Coronary artery (tissue), 2 donors: ENCODE measurements around the gene CTAGE8.
"Not testable (repeated sequence)": the region's sequence is repeated elsewhere in the genome, so short reads cannot be mapped to it uniquely, and the experiment has no call there.

ENCODE experiments used
- DNase-seq: peaks from one replicate; pipeline ENCODE4 v3.0.0-alpha.2; 2017; ENCODE audit warnings: low spot score
- H3K27ac ChIP-seq, 2 donors: fragments of 200-600 bp; sonication (generic); one replicate each; pipeline ENCODE4 v1.5.1; 2016 to 2019
- H3K4me3 ChIP-seq: fragments of 200-600 bp; sonication (generic); 2 replicates; pipeline ENCODE4 v1.5.1; 2016; ENCODE audit warnings: mild to moderate bottlenecking, moderate library complexity
- TF ChIP-seq, protein P1 (sequence below): fragments of 200-600 bp; sonication (generic); IDR thresholded peaks from one replicate; pipeline ENCODE4 v1.5.1; 2019; ENCODE audit warnings: antibody characterized with exemption

The CTAGE8 gene

DNA sequence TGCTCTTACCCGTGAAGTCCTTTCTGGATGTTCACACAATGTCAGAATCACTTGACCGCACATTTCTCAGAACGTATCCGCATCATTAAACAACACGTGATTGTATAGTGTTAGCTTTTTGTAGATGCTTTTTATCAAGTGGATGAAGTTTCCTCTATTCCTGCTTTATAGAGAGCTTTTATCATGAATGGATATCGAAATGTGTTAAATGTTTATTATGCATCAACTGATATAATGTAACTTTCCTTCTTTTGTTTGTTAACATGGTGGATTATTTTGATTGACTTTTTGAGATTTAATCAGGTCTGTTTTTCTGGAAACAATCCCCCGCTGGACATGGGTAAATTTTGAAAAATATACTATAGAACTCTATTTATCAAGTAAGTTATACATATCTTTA, 4.4 kb downstream of the CTAGE8 start, which contains the start of gene OR2A7:
Gene OR2A7 (minus strand): TSS at position 101 of the 400 bp plus-strand sequence. CDS start 5,164 bp downstream, outside the sequence.
- not testable (repeated sequence) for H3K27ac ChIP-seq, H3K4me3 ChIP-seq, DNase-seq

DNA sequence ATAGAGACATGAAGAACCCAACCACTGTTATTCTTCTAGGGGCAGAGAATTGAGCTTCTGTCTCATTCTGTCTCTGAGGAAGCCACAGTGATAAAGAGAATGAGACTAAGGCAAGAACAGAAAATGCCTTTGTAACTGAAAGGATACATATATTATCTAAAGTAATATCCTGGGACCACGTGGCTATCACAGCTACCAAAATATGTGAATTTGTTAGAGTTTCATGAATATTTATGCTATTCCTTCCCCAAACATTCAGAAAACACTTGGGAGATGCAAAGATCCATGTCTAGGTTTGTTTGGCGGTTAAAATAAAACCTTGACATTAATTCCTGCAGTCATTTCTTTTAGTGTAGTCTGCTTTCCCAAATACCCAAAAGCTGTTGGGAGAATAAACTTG, 7.0 kb downstream of the CTAGE8 start:
- not testable (repeated sequence) for H3K4me3 ChIP-seq, DNase-seq

DNA sequence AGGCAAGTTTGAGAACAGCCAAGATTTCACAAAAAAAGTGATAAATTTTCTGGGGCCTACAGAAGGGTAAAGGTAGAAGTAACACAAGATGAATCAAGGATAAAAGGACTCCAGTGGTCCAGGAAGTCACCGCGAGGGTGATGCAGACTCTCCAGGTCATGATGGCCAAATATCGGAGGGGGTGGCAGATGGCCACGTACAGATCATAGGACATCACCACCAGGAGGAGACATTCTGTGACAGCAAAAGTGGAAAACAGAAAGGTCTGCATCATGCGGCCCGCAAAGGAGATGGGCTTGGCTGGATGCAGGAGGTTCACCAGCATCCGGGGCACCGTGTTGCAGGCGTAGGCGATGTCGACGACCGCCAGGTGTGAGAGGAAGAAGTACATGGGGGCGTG, 10.0 kb downstream of the CTAGE8 start:
- DNase-seq, H3K4me3 ChIP-seq, H3K27ac ChIP-seq: not testable (repeated sequence)

More for the DNA sequence above, 7.0 kb downstream of the CTAGE8 start:
- not testable (repeated sequence) for H3K27ac ChIP-seq

DNA sequence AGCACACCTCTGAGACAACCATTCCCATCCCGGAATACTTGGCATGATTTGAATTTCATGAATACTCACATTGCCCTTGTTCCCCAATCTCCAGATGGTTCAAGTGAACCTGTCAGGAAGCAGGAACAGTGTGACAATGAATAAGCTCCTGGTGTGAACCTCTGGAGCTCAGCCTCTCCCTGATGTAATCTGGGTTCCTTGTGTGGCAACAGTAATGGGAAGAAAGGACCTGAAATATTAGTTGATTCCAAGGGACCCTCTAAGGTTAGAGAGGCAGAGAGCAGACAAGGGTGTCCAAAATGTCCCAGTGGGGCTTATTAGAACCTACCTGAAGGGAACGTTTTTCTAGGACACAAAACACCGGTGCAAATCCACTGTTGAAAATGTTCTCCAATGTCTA, 13.0 kb downstream of the CTAGE8 start:
- TF ChIP-seq, protein P1, sequence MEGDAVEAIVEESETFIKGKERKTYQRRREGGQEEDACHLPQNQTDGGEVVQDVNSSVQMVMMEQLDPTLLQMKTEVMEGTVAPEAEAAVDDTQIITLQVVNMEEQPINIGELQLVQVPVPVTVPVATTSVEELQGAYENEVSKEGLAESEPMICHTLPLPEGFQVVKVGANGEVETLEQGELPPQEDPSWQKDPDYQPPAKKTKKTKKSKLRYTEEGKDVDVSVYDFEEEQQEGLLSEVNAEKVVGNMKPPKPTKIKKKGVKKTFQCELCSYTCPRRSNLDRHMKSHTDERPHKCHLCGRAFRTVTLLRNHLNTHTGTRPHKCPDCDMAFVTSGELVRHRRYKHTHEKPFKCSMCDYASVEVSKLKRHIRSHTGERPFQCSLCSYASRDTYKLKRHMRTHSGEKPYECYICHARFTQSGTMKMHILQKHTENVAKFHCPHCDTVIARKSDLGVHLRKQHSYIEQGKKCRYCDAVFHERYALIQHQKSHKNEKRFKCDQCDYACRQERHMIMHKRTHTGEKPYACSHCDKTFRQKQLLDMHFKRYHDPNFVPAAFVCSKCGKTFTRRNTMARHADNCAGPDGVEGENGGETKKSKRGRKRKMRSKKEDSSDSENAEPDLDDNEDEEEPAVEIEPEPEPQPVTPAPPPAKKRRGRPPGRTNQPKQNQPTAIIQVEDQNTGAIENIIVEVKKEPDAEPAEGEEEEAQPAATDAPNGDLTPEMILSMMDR, result no peak
- Histone ChIP-seq H3K4me3 (no peak overlapping the region), H3K27ac (no peak overlapping the region)
- peak; percentile 53 for DNase-seq

DNA sequence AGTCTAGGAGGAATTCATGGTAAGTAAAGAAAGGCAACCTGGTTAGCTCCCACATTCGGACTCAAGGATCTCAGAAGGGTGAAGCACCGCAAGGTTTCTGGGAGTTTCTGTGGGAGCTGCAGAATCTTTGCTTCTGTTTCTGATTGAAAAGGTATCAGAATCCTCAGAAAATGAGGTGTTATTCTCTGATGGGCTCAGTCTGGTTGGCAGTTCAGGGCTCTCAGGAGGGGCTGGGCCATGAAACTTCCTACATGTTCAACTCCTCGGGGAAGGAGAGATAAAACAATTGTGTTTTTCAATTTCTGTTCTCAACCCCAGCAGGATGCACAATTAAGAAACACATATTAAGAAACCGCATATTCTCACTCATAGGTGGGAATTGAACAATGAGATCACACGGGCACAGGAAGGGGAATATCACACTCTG, 13.6 kb downstream of the CTAGE8 start:
- DNase-seq, result no peak
- H3K27ac ChIP-seq, result no peak overlapping the region
- no peak overlapping the region for H3K4me3 ChIP-seq
- TF ChIP-seq, protein P1, result no peak

DNA sequence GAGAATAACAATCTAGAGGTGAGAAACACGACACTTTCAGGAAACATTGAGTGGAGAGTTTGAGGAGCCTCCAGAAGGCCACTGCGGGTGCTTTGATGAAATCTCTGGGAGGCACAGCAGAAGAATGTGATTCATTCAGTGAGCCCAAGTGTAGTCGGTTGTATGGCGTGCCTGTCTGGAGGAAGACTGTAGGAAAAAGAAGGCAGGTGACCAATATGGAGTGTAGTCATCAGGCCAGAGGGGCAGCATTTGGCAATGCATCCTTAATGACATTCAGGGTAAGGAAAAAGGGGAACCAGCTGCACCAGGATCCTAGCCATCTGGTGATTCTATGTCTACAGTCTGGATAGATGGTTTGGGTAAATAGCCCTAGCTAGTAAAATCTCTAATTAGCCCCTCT, 16.8 kb downstream of the CTAGE8 start:
- not testable (repeated sequence) for H3K27ac ChIP-seq, H3K4me3 ChIP-seq, DNase-seq

DNA sequence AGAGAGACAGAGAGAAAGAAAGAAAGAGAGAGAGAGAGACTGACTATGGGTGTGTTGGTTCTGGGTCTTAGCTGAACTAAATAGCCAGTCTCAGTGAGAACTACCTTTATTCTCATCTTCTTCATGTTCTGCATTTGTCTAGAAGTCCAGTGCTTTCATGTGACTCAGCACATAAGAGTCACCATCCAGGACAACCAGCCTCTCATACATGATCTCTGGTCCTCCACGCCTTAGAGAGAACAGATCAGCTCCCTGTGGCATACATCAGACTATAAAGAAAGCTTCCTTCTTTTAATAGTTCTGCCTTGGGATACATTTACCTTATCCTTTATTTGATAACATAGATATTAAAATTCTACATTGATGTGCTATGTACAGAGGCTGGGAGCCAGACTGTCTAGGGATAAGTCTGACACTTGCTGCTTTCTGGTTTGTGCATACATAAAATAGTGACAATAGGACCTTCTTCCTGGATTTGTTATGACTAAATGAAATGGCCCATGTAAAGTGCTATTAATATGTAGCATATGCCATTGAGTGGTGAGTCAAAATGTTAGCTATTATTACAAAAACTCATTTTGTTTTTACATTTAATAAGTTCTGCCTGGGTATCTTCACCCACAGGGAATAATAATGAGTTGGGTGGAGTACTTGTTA, 21.3 kb downstream of the CTAGE8 start:
- not testable (repeated sequence) for H3K4me3 ChIP-seq, DNase-seq, H3K27ac ChIP-seq

DNA sequence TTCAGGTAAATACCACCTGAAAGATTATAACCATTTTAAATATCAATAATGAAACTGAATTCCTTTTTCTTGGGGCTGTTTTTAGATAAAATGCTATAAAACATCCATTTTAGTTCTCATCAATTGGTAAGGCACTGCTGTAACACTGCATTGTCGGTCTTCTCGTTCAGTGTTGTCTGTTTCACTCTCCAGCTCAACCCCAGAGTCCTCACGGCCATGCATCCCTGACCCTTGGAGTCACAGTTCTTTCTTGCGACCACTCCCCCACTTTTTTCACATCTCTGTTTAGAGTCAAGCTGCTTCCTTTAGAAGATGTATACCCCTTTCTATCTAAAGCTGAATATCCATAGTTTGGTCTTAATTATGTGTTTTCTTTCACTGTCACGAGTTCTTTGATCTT, 22.1 kb downstream of the CTAGE8 start:
- H3K4me3 ChIP-seq, DNase-seq, H3K27ac ChIP-seq: not testable (repeated sequence)

DNA sequence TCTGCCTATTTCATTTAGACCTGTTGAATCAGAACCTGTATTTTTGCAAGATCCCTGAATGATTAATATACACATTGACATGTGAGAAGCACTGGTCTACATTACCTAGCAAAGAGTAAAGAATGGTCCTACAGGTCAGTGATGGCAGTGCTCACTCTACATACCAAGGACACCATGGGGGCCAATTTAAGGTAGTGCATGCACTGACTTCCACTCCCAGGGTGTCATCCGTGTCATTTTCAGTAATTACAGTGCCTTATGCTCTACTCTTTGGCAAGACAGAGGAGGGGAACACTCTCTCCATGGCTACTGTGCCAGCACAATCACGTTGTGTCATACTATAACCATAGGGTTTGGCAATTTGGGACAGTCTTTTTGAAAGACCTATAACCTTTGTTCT, 23.7 kb downstream of the CTAGE8 start:
- H3K27ac ChIP-seq, H3K4me3 ChIP-seq, DNase-seq: not testable (repeated sequence)

DNA sequence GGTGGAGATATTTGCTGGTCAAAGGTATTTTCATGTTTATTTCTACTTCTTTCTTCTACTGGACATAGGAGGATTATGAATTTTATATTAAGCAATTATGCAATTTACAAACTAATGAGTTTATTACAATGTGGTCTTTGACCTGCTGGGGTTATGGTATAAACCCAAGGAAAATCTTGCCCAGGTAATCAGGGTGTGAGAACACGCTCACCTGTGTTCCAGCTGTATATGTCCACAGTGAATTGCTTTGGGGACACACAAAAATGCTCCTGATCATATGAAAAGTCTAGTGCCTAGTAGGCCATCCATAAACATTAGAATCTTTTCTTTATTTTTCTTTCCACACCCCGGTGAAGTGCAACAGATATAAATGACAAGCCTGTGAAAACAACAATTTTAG, 29.7 kb downstream of the CTAGE8 start, which contains the start of gene OR2A42:
Gene OR2A42 (minus strand): TSS at position 241 of the 400 bp plus-strand sequence. CDS start 6,762 bp downstream, outside the sequence.
- DNase-seq, H3K4me3 ChIP-seq, H3K27ac ChIP-seq: not testable (repeated sequence)

DNA sequence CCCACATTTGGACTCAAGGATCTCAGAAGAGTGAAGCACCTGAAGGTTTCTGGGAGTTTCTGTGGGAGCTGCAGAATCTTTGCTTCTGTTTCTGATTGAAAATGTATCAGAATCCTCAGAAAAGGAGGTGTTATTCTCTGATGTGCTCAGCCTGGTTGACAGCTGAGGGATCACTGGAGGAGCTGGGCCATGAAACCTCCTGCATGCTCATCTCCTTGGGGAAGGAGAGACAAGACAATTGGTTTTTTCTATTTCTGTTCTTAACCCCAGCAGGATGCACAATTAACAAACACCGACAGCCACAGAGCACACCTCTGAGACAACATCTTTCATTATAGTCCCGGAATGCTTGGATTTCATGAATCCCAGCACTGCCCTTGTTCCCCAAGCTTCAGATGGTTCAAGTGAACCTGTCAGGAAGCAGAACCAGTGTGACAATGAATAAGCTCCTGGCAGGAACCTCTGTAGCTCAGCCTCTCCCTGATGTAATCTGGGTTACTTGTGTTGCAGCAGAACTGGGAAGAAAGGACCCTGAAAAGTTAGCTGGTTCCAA, 30.5 kb downstream of the CTAGE8 start:
- H3K27ac ChIP-seq, DNase-seq: not testable (repeated sequence)

DNA sequence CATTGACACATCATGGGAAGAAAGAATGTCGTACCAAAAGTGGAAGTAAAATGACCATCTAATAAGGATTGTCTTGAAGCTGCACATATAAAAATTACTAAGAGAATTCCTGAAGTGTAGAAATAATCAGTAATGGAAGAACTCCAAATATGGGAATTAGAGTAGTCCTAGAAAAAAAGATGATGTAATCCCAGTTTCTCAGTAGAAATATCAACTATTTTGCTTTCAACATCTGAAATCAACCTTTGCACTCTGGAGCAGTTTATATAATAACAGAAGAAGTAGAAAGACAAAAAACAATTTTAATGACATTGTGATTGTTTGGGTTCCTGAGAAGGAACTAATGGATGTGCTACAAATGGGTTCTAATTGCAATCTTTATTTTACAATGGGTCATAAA, 36.0 kb downstream of the CTAGE8 start:
- H3K27ac ChIP-seq, DNase-seq, H3K4me3 ChIP-seq: not testable (repeated sequence)

More for the DNA sequence above, 30.5 kb downstream of the CTAGE8 start:
- not testable (repeated sequence) for H3K4me3 ChIP-seq

DNA sequence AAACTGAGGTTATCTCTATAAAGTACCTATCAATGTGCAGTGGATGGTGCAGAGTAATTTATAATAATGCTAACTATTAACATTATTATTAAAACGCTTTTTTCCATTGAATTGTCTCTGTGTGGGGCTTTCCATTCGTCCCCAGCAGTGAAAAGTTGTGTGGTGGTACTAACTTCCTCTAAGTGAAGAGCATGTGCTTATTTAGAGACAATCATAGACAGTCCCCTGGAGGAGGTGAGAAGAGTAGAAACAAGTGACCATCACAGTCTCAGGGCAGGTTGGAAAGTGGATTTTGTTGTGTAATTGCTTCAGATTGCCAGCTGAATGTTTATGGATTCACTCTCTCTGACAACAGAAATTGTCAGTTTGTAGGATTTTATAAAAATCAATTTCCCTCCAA, 38.1 kb downstream of the CTAGE8 start:
- DNase-seq, result not testable (repeated sequence)

DNA sequence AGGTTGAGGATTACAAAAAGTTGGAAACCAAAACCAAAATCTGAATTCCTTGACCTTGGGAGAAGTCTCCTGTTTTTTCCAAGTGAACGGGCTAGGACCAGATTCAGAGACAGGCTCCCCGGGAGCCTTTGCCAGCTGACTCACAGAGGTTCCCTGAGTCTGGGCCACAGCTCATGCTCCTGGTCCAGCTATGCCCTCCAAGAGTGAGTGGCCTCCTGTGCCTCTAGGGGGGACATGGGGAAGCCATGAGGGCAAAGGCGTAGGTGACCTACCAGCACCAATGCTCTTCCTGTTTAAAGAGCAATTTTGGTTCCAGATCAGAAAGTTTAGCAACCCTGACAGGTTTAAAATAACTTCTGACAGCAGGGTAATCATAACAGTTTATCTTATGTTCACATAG, 40.3 kb downstream of the CTAGE8 start:
- DNase-seq, H3K4me3 ChIP-seq, H3K27ac ChIP-seq: not testable (repeated sequence)

More for the DNA sequence above, 38.1 kb downstream of the CTAGE8 start:
- not testable (repeated sequence) for H3K4me3 ChIP-seq, H3K27ac ChIP-seq

DNA sequence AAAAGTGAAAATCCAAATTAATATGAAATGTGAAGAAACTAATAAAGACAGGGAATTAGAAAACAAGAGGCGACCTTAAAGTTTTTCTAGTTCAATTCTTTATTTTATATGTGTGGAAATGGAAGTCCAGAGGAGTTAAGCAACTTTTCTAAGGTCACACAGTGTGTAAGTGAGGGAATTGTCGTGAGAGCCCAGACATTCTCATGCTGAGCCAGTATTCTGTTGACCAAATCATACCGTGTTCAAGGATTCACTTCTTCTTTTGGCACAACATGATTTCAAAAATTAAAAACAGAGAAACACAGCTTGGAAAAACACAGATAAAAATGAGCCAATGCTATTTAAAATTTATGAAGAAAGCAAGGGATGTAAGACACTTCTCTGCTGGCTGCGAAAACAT, 42.2 kb downstream of the CTAGE8 start:
- not testable (repeated sequence) for DNase-seq, H3K4me3 ChIP-seq

DNA sequence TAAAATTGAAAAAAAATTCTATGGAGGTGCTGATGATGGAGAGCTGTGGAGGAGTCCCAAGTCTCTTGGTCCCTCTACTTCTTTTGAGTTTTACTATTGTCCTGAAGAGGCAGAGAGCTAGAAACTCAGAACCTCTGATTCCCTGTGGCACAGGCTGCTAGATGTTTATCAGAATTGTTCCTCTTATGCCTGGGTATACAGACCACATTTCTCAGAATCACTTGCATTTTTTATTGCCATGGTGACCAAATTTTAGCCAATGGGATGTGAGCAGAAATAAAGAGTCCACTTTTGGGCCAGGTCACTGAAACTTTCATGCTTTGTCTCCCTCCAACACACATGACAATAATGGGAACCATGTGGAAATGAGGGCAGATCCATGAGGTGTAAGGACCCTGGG, 45.4 kb downstream of the CTAGE8 start:
- not testable (repeated sequence) for H3K27ac ChIP-seq, DNase-seq, H3K4me3 ChIP-seq

More for the DNA sequence above, 42.2 kb downstream of the CTAGE8 start:
- H3K27ac ChIP-seq, result not testable (repeated sequence)

DNA sequence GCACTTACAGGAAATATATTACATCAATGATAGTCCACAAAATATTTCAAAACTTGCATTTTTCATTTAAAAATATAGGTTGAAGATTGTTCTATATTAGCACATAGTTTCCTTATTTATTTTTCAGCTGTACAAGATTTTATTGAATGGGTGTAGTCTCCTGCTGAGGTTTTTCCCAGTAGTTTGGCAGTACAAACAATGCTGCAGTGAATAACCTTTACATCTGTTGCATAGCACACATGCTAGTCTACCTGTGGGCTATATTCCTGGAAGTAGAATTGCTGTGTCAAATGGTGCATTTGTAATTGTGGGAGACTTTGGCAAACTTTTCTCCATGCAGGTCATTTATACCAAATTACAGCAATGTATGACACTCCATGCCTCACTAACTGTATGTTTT, 48.6 kb downstream of the CTAGE8 start:
- H3K4me3 ChIP-seq, H3K27ac ChIP-seq, DNase-seq: not testable (repeated sequence)
